ENCODE data around the gene HSPA1A.

Gene HSPA1A

GRCh38 chr6:31865205-31866118, 50.1 kb downstream of the HSPA1A start:
- DNase-seq: no peak
